OCI-LY1 (cell line): ENCODE results near the gene FGGY.

Source experiments
- CTCF ChIP-seq: fragments of 200-600 bp; sonication (generic), shearing (Covaris generic); IDR thresholded peaks from 2 replicates; pipeline ENCODE4 v1.5.1; 2017; ENCODE audit warnings: mild to moderate bottlenecking, antibody characterized with exemption, low read length, moderate library complexity, mixed read lengths
- EZH2 ChIP-seq: fragments of 200-600 bp; sonication (generic), shearing (Covaris generic); IDR thresholded peaks from 2 replicates; pipeline ENCODE4 v1.8.0; 2017; ENCODE audit warnings: borderline replicate concordance, mixed run types, mild to moderate bottlenecking, antibody characterized with exemption, low read length, moderate library complexity, mixed read lengths

GRCh38 chr1:59640851-59641250 is 344.0 kb downstream of the FGGY start:
- TF ChIP-seq CTCF (no peak), EZH2 (no peak)
